Adrenal gland (tissue), 19 donors: ENCODE data around the gene RPUSD3. TPM values are rescaled to one million over a fixed set of nuclear protein-coding genes. Genes with fewer than 3 reads are reported as not detected.
A peak's percentile ranks its signal among the peaks of the same experiment; 100 is the strongest.

Experiments
- DNase-seq, 7 donors: peaks; one replicate each; pipeline ENCODE4 v3.0.0-alpha.2; 2019 to 2020
- H3K27ac ChIP-seq, 5 donors: fragments of 200-600 bp; sonication (generic) in 4 of 5; 1 replicate in 3 of 5; 2 replicates in 2 of 5; pipeline versions ENCODE4 v1.5.1 to v1.8.0; 2016 to 2020; ENCODE audit warnings: mild to moderate bottlenecking in 1 of 5
- H3K27me3 ChIP-seq: fragments of 200-600 bp; 2 replicates; pipeline ENCODE4 v1.8.0; 2021
- H3K36me3 ChIP-seq, 2 donors: fragments of 200-600 bp; replicated peaks in 1 of 2; 1 replicate in 1 of 2; 2 replicates in 1 of 2; pipeline versions ENCODE4 v1.5.1 to v1.8.0; 2018 to 2022
- H3K4me1 ChIP-seq, 2 donors: fragments of 200-600 bp; replicated peaks in 1 of 2; 1 replicate in 1 of 2; 2 replicates in 1 of 2; pipeline versions ENCODE4 v1.5.1 to v1.8.0; 2018 to 2021
- H3K4me3 ChIP-seq, 4 donors: fragments of 200-600 bp; sonication (generic) in 3 of 4; one replicate each; pipeline ENCODE4 v1.5.1; 2016 to 2018
- H3K9me3 ChIP-seq, 3 donors: fragments of 200-600 bp; sonication (generic) in 1 of 3; replicated peaks in 1 of 3; 1 replicate in 2 of 3; 2 replicates in 1 of 3; pipeline versions ENCODE4 v1.5.1 to v1.8.0; 2016 to 2021
- POLR2A ChIP-seq, 2 donors: fragments of 450-650 bp; IDR thresholded peaks; one replicate each; pipeline ENCODE4 v1.6.1; 2017; ENCODE audit warnings: antibody characterized with exemption in 2 of 2, mild to moderate bottlenecking in 2 of 2, moderate library complexity in 1 of 2
- WGBS, 4 donors: extraction: QIAGEN DNeasy Blood & Tissue Kit in 2 of 4; methylation state at CpG; one replicate each; pipeline versions ENCODE4 v1.1.5 to v1.1.7; 2013 to 2017; 5-methylcytosine and 5-hydroxymethylcytosine counted together
- intact Hi-C, 2 donors: fragments of 100-400 bp; cut with DNase I; formaldehyde crosslinking; loops; one replicate each; pipeline versions ENCODE4 v1.14.1 to v1.15.0; 2022 to 2023
- long read RNA-seq, 10 donors: library from polyadenylated mRNA in 3 of 10; unstranded in 2 of 10; stranded (forward) in 1 of 10; transcript quantifications; one replicate each; pipeline ENCODE4 v2.0.0 and lab custom pipeline, GENCODE V29; 2021 to 2026
- polyA plus RNA-seq, 3 donors: library from polyadenylated mRNA; stranded (reverse); fragments of 200-250 nt in 2 of 3; fragments of 350-450 nt in 1 of 3; fragmentation: Illumina TruSeq in 1 of 3; extraction: RNeasy Lipid Tissue Mini Kit (QIAGEN cat#74804) in 1 of 3; gene quantifications; one replicate each; pipeline ENCODE4 v1.2.3, GENCODE V29; 2013 to 2014
- total RNA-seq, 9 donors: library from RNA; depleted of rRNA in 4 of 9; stranded (reverse); fragments of >200 nt in 4 of 9; fragments of 120-200 nt in 1 of 9; fragmentation: NEBNext Ultra II Directional in 1 of 9; extraction: Animal tissue kit (Norgen Biotek cat#: 25700) in 1 of 9; gene quantifications; one replicate each; pipeline versions ENCODE4 v1.1.0 to v1.2.4, GENCODE V29; 2013 to 2023
- TF ChIP-seq, protein P1 (sequence below), 6 experiments: fragments of 450-650 bp in 4 of 6; fragments of 200-600 bp in 2 of 6; sonication (generic) in 1 of 6; IDR thresholded peaks; 1 replicate in 5 of 6; 2 replicates in 1 of 6; pipeline versions ENCODE4 v1.5.1 to v1.8.0; 2016 to 2021; ENCODE audit warnings: antibody characterized with exemption in 6 of 6, mild to moderate bottlenecking in 2 of 6, moderate library complexity in 1 of 6
- donor health status: healthy with polysubstance abuse.
- donor health status: Bipolar disorder and iron deficiency.
- donor health status: DM: yes; HTN: yes; CAD: no.
- donor health status: DM: no; HTN: no; CAD: no.
- donor health status: DM: no; HTN: no; CAD: no.
- donor health status: DM: yes; HTN: yes; CAD: no.

The RPUSD3 gene, protein sequence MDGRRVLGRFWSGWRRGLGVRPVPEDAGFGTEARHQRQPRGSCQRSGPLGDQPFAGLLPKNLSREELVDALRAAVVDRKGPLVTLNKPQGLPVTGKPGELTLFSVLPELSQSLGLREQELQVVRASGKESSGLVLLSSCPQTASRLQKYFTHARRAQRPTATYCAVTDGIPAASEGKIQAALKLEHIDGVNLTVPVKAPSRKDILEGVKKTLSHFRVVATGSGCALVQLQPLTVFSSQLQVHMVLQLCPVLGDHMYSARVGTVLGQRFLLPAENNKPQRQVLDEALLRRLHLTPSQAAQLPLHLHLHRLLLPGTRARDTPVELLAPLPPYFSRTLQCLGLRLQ
- total RNA-seq (100 to 1,000 TPM in 1 of 9 donors, 10 to 100 TPM in 8; 21.5 to 116 (median 50.8) TPM), polyA plus RNA-seq (10 to 100 TPM; 27.7 to 47.9 (median 35.1) TPM)
- long read RNA-seq, donor 1, transcript RPUSD3-216 (4 exons, 2,491 nt) = minor isoform, 7 of 35 reads
- long read RNA-seq, donor 1, transcript RPUSD3-201 (9 exons, 1,225 nt) = major isoform, 23 of 35 reads
- long read RNA-seq, donor 1, partial matches to known transcripts = 0 of 35 reads
- long read RNA-seq, donor 1, other reads (novel, unspliced or antisense) = 0 of 35 reads
- long read RNA-seq, donor 2, transcript RPUSD3-216 (4 exons, 2,491 nt) = minor isoform, 6 of 23 reads
- long read RNA-seq, donor 2, transcript RPUSD3-201 (9 exons, 1,225 nt) = major isoform, 12 of 23 reads
- long read RNA-seq, donor 2, partial matches to known transcripts = 0 of 23 reads
- long read RNA-seq, donor 2, other reads (novel, unspliced or antisense) = 0 of 23 reads
- long read RNA-seq, donor 3, transcript RPUSD3-216 (4 exons, 2,491 nt) = minor isoform, 5 of 27 reads
- long read RNA-seq, donor 3, transcript RPUSD3-201 (9 exons, 1,225 nt) = major isoform, 20 of 27 reads
- long read RNA-seq, donor 3, partial matches to known transcripts = 0 of 27 reads
- long read RNA-seq, donor 3, other reads (novel, unspliced or antisense) = 0 of 27 reads
- long read RNA-seq, donor 4, transcript RPUSD3-216 (4 exons, 2,491 nt) = minor isoform, 12 of 55 reads
- long read RNA-seq, donor 4, transcript RPUSD3-201 (9 exons, 1,225 nt) = major isoform, 36 of 55 reads
- long read RNA-seq, donor 4, partial matches to known transcripts = 1 of 55 reads
- long read RNA-seq, donor 4, other reads (novel, unspliced or antisense) = 4 of 55 reads
- long read RNA-seq, donor 5, transcript RPUSD3-201 (9 exons, 1,225 nt) = major isoform, 63 of 105 reads
- long read RNA-seq, donor 5, transcript RPUSD3-216 (4 exons, 2,491 nt) = minor isoform, 20 of 105 reads
- long read RNA-seq, donor 5, partial matches to known transcripts = 1 of 105 reads
- long read RNA-seq, donor 5, other reads (novel, unspliced or antisense) = 20 of 105 reads
- long read RNA-seq, donor 6, transcript RPUSD3-216 (4 exons, 2,491 nt) = minor isoform, 8 of 27 reads
- long read RNA-seq, donor 6, transcript RPUSD3-201 (9 exons, 1,225 nt) = major isoform, 15 of 27 reads
- long read RNA-seq, donor 6, partial matches to known transcripts = 1 of 27 reads
- long read RNA-seq, donor 6, other reads (novel, unspliced or antisense) = 2 of 27 reads
- long read RNA-seq, donor 7, transcript RPUSD3-201 (9 exons, 1,225 nt) = major isoform, 13 of 23 reads
- long read RNA-seq, donor 7, transcript RPUSD3-216 (4 exons, 2,491 nt) = minor isoform, 7 of 23 reads
- long read RNA-seq, donor 7, partial matches to known transcripts = 0 of 23 reads
- long read RNA-seq, donor 7, other reads (novel, unspliced or antisense) = 0 of 23 reads
- long read RNA-seq, donor 8, transcript RPUSD3-216 (4 exons, 2,491 nt) = minor isoform, 7 of 30 reads
- long read RNA-seq, donor 8, transcript RPUSD3-201 (9 exons, 1,225 nt) = major isoform, 22 of 30 reads
- long read RNA-seq, donor 8, partial matches to known transcripts = 0 of 30 reads
- long read RNA-seq, donor 8, other reads (novel, unspliced or antisense) = 0 of 30 reads
- long read RNA-seq, donor 9, transcript RPUSD3-201 (9 exons, 1,225 nt) = major isoform, 12 of 21 reads
- long read RNA-seq, donor 9, transcript RPUSD3-216 (4 exons, 2,491 nt) = minor isoform, 8 of 21 reads
- long read RNA-seq, donor 9, partial matches to known transcripts = 0 of 21 reads
- long read RNA-seq, donor 9, other reads (novel, unspliced or antisense) = 0 of 21 reads
- long read RNA-seq, donor 10, transcript RPUSD3-201 (9 exons, 1,225 nt) = major isoform, 7 of 14 reads
- long read RNA-seq, donor 10, transcript RPUSD3-216 (4 exons, 2,491 nt) = minor isoform, 5 of 14 reads
- long read RNA-seq, donor 10, partial matches to known transcripts = 0 of 14 reads
- long read RNA-seq, donor 10, other reads (novel, unspliced or antisense) = 0 of 14 reads

DNA sequence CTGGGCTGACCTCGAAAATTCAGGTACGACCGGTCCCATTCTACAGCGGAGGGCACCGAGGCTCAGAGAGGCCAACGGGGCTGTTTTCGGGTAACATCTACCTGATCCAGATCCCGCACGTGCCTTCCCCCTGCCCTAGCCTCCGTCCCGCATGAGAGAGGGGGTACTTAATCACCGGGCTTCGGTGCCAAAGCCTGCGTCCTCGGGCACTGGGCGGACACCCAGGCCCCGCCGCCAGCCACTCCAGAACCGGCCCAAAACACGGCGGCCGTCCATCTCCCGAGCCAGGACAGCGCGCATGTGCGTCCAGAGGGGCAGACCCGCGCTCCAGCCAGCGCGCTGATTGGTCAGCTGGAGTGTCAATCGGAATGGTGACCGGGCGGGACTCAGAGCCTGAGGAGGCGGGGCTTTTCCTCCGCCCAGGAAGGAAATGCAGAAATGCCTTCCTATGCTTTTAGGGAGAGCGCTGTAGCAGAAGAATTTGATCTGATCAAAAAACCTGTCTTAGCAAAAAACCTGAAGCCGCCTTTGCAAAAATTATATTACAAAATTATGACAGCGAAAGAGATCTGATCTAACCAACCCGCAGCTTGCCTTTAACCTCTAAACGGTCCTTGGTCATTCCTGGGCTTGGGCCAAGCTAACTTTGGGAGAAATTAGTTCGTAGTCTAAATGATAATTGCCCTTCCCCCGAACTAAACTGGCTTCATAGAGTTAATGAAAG lies at the start of gene RPUSD3:
TSS of gene RPUSD3 (minus strand) at position 294 of the 724 bp plus-strand sequence. CDS start at position 276, 18 bp downstream.
- intact Hi-C loops = loop anchor here (5.0 to 10.0 kb wide), 2 partner anchors 78 to 301 kb away; partner anchors contain the start of gene VHL (in 1 of the 2)
- H3K36me3 ChIP-seq = peaks cover 0 to 27% of the 10 kb centered on the region in 2 donors
- peaks cover 7 to 8% of the 10 kb centered on the region in 2 donors for H3K4me1 ChIP-seq
- H3K27me3 ChIP-seq = no peaks in the 10 kb centered on the region
- WGBS, 4 donors = 0 to 1% (median 0%) methylated on average over 7 to 42 of the region's 42 CpGs
- no peaks in the 10 kb centered on the region for H3K9me3 ChIP-seq
- H3K4me3 ChIP-seq = peak within 1 kb of the TSS; percentile 37 to 89 (median 62)
- H3K27ac ChIP-seq = peak within 1 kb of the TSS in 4 of 5 donors; percentile 51 to 84 (median 79)
- peak; percentile 98 to 99 (median 99) for DNase-seq
- TF ChIP-seq, protein P1, sequence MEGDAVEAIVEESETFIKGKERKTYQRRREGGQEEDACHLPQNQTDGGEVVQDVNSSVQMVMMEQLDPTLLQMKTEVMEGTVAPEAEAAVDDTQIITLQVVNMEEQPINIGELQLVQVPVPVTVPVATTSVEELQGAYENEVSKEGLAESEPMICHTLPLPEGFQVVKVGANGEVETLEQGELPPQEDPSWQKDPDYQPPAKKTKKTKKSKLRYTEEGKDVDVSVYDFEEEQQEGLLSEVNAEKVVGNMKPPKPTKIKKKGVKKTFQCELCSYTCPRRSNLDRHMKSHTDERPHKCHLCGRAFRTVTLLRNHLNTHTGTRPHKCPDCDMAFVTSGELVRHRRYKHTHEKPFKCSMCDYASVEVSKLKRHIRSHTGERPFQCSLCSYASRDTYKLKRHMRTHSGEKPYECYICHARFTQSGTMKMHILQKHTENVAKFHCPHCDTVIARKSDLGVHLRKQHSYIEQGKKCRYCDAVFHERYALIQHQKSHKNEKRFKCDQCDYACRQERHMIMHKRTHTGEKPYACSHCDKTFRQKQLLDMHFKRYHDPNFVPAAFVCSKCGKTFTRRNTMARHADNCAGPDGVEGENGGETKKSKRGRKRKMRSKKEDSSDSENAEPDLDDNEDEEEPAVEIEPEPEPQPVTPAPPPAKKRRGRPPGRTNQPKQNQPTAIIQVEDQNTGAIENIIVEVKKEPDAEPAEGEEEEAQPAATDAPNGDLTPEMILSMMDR (IDR thresholded peaks at IDR 0.05) = no peak
- TF ChIP-seq POLR2A (IDR thresholded peaks at IDR 0.05) = peak in 1 of 2 donors; percentile 60

DNA sequence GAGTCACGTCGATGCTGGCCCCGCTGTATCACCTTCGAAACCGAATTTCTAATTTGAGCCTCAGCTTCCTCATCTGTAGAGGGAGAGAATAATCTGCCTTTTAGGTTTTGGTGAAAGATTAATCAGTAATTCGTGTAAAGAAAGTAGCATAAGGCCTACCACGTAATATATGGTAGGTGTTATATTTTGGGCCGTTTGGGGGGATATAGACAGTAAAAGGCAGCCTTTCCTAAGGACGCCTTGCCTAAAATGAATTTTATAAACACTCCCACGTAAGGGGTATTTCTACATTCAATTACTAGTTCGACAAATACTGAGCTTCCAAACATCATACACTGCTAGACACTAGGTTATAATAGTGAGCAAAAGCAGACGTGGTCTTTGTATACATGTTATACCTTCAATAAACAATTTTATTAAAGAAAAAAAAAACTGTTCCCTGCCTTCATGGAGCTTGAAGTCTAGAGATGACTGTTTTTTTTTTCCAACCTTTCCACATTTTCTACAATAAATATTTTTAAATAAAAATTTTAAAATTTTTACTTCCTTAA lies 47.3 kb upstream of the RPUSD3 start:
- H3K27me3 ChIP-seq = no peaks in the 10 kb centered on the region
- peak overlapping the region; percentile 70 to 99 (median 90) for H3K4me3 ChIP-seq
- H3K27ac ChIP-seq = peak overlapping the region; percentile 75 to 98 (median 93)
- H3K36me3 ChIP-seq = peaks cover 0 to 13% of the 10 kb centered on the region in 2 donors
- WGBS, 4 donors = 10 to 15% (median 10%) methylated on average over 10 to 12 of the region's 12 CpGs
- DNase-seq = no peak
- no peak for TF ChIP-seq POLR2A (IDR thresholded peaks at IDR 0.05)
- TF ChIP-seq, protein P1 (IDR thresholded peaks at IDR 0.05) = no peak
- no peaks in the 10 kb centered on the region for H3K9me3 ChIP-seq
- intact Hi-C loops = no loop called here
- H3K4me1 ChIP-seq = peaks cover 19 to 48% of the 10 kb centered on the region in 2 donors
